ENCODE data around the gene COG2. TPM values are rescaled to one million over a fixed set of nuclear protein-coding genes. Genes with fewer than 3 reads are reported as not detected.

COG2 gene
- total RNA-seq, 1 experiment from 2014 or later, result 46.9 TPM

DNA sequence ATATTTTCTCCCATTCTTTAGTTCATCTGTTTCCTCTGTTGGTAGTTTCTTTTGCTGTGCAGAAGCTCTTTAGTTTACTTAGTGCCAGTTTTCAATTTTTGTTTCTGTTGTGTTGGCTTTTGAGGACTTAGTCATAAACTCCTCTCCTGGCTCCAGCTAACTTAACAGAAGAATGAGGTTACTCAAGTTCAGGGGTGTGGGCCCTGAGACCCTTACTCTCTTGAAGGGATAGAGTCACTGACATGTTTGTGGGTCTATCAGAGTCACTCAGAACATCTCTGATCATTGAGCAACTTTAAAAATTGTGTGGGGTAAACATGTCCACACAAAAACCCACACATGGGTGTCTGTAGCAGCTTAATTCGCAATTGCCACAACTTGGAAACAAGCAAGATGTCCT is 57.4 kb downstream of the COG2 start:
- intact Hi-C loops (cut with micrococcal nuclease; ENCODE audit: unreplicated experiment), result no loop called here
- H3K4me1 ChIP-seq, result peaks cover 39% of the 10 kb centered on the region
- BruUV-seq (replicated peaks), result no TSS peak

DNA sequence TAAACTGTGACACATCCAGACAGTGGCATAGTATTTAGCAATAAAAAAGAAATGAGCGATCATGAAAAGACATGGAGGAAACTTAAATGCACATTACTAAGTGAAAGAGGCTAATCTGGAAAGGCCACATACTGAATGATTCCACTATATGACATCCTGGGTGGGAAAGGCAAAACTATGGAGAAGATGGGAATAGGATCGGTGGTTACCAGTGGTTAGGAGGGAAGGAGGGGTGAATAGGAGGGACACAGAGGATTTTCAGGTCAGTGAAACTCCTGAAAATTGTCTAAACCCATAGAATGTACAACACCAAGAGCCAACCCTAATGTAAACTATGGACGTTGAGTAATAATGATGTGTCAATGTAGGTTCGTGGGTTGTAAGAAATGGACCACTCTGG is 57.9 kb downstream of the COG2 start:
- H3K9me3 Mint-ChIP-seq (ENCODE audit: unreplicated experiment), result no peaks in the 10 kb centered on the region
- no peaks in the 10 kb centered on the region for H3K27me3 Mint-ChIP-seq (ENCODE audit: insufficient read depth, unreplicated experiment)

More for the DNA sequence above, 57.4 kb downstream of the COG2 start:
- H3K27me3 ChIP-seq (replicated peaks; ENCODE audit: control insufficient read depth, insufficient read depth, low read length), result no peaks in the 10 kb centered on the region
- H3K36me3 ChIP-seq (ENCODE audit: control insufficient read depth, insufficient read depth, low read length), result peaks cover 3% of the 10 kb centered on the region; the same call in 1 of the 2 replicates
- Mint-ChIP-seq H3K36me3 (ENCODE audit: insufficient read depth, unreplicated experiment) (peaks cover 20% of the 10 kb centered on the region), H3K27ac (ENCODE audit: unreplicated experiment) (peak overlapping the region; percentile 9), H3K4me1 (ENCODE audit: low read depth, unreplicated experiment) (peaks cover 46% of the 10 kb centered on the region), H3K9me3 (ENCODE audit: unreplicated experiment) (no peaks in the 10 kb centered on the region), H3K27me3 (ENCODE audit: insufficient read depth, unreplicated experiment) (no peaks in the 10 kb centered on the region), H3K4me3 (ENCODE audit: unreplicated experiment) (no peak overlapping the region)
- TF ChIP-seq CTCF (IDR thresholded peaks at IDR 0.05; ENCODE audit: insufficient read depth in 1 of 2, low read depth in 1 of 2, low read length in 1 of 2, severe bottlenecking in 1 of 2, unreplicated experiment in 1 of 2), result no peak
- H3K4me3 ChIP-seq (ENCODE audit: low read depth, low read length), result no peak overlapping the region
- ChIA-PET CTCF (no interaction called here), POLR2A (no interaction called here)
- no peaks in the 10 kb centered on the region for H3K9me3 ChIP-seq
- DNase-seq, result no peak

GRCh38 chr1:230701434-230701833 is 59.2 kb downstream of the COG2 start:
- TF ChIP-seq CTCF (IDR thresholded peaks at IDR 0.05; ENCODE audit: insufficient read depth in 1 of 2, low read depth in 1 of 2, low read length in 1 of 2, severe bottlenecking in 1 of 2, unreplicated experiment in 1 of 2), result no peak
- Mint-ChIP-seq H3K4me1 (ENCODE audit: low read depth, unreplicated experiment) (peaks cover 47% of the 10 kb centered on the region), H3K36me3 (ENCODE audit: insufficient read depth, unreplicated experiment) (peaks cover 17% of the 10 kb centered on the region), H3K27ac (ENCODE audit: unreplicated experiment) (peak overlapping the region; percentile 96), H3K9me3 (ENCODE audit: unreplicated experiment) (no peaks in the 10 kb centered on the region), H3K4me3 (ENCODE audit: unreplicated experiment) (no peak overlapping the region), H3K27me3 (ENCODE audit: insufficient read depth, unreplicated experiment) (no peaks in the 10 kb centered on the region)
- no TSS peak for BruUV-seq (replicated peaks)
- CTCF ChIA-PET, result no interaction called here
- POLR2A ChIA-PET, result no interaction called here
- H3K27me3 ChIP-seq (replicated peaks; ENCODE audit: control insufficient read depth, insufficient read depth, low read length), result no peaks in the 10 kb centered on the region
- peaks cover 42% of the 10 kb centered on the region for H3K4me1 ChIP-seq
- H3K4me3 ChIP-seq (ENCODE audit: low read depth, low read length), result no peak overlapping the region
- DNase-seq, result no peak
- intact Hi-C loops (cut with micrococcal nuclease; ENCODE audit: unreplicated experiment), result loop anchor here (1.0 kb wide), 1 partner anchor 8 kb away; no protein-coding TSS in a partner anchor
- H3K9me3 ChIP-seq, result no peaks in the 10 kb centered on the region
- H3K36me3 ChIP-seq (ENCODE audit: control insufficient read depth, insufficient read depth, low read length), result peaks cover 7% of the 10 kb centered on the region; the same call in 1 of the 2 replicates

More for the DNA sequence above, 57.9 kb downstream of the COG2 start:
- H3K27ac Mint-ChIP-seq (ENCODE audit: unreplicated experiment), result peak overlapping the region; percentile 9
- Histone ChIP-seq H3K4me3 (ENCODE audit: low read depth, low read length) (no peak overlapping the region), H3K27me3 (replicated peaks; ENCODE audit: control insufficient read depth, insufficient read depth, low read length) (no peaks in the 10 kb centered on the region), H3K9me3 (no peaks in the 10 kb centered on the region), H3K4me1 (peaks cover 42% of the 10 kb centered on the region), H3K36me3 (ENCODE audit: control insufficient read depth, insufficient read depth, low read length) (peaks cover 3% of the 10 kb centered on the region; the same call in 1 of the 2 replicates)
- no TSS peak for BruUV-seq (replicated peaks)
- H3K4me1 Mint-ChIP-seq (ENCODE audit: low read depth, unreplicated experiment), result peaks cover 46% of the 10 kb centered on the region
- TF ChIP-seq CTCF (IDR thresholded peaks at IDR 0.05; ENCODE audit: insufficient read depth in 1 of 2, low read depth in 1 of 2, low read length in 1 of 2, severe bottlenecking in 1 of 2, unreplicated experiment in 1 of 2), result no peak
- H3K4me3 Mint-ChIP-seq (ENCODE audit: unreplicated experiment), result no peak overlapping the region
- H3K36me3 Mint-ChIP-seq (ENCODE audit: insufficient read depth, unreplicated experiment), result peaks cover 17% of the 10 kb centered on the region
- ChIA-PET POLR2A (no interaction called here), CTCF (no interaction called here)
- intact Hi-C loops (cut with micrococcal nuclease; ENCODE audit: unreplicated experiment), result no loop called here
- DNase-seq, result no peak

Measured in Caco-2 (cell line).